Large intestine (tissue), 3 donors: ENCODE results near the gene SH3RF1. TPM values are rescaled to one million over a fixed set of nuclear protein-coding genes. Genes with fewer than 3 reads are reported as not detected.

Experiments
- DNase-seq, 2 donors: peaks; one replicate each; pipeline versions ENCODE4 v3.0.0 to v3.0.0-alpha.2; 2013
- H3K27ac ChIP-seq: one replicate; pipeline ENCODE4 v1.5.1; 2013; ENCODE audit warnings: low read length
- H3K27me3 ChIP-seq: 2 replicates; pipeline ENCODE4 v1.6.1; 2013; ENCODE audit warnings: low read length; ENCODE audit not compliant: control insufficient read depth, insufficient read depth
- H3K36me3 ChIP-seq: 2 replicates; pipeline ENCODE4 v1.6.1; 2013; ENCODE audit warnings: low read length; ENCODE audit not compliant: control insufficient read depth, insufficient read depth
- H3K4me1 ChIP-seq: one replicate; pipeline ENCODE4 v1.6.1; 2013; ENCODE audit warnings: low read length; ENCODE audit not compliant: control insufficient read depth, insufficient read depth
- H3K4me3 ChIP-seq: one replicate; pipeline ENCODE4 v1.5.1; 2013; ENCODE audit warnings: low read length
- H3K9me3 ChIP-seq: one replicate; pipeline ENCODE4 v1.6.1; 2013; ENCODE audit warnings: mild to moderate bottlenecking, low read depth, low read length, moderate library complexity; ENCODE audit not compliant: control insufficient read depth
- WGBS: methylation state at CpG from one replicate; pipeline ENCODE4 v1.1.5; 2013; ENCODE audit warnings: low lambda C conversion rate; ENCODE audit not compliant: insufficient coverage; 5-methylcytosine and 5-hydroxymethylcytosine counted together
- polyA plus RNA-seq: library from polyadenylated mRNA; unstranded; fragments of 120-200 nt; gene quantifications from one replicate; pipeline ENCODE4 v1.2.1, GENCODE V29; 2013

Gene SH3RF1
- polyA plus RNA-seq, 1 donor, result 30.1 TPM

DNA sequence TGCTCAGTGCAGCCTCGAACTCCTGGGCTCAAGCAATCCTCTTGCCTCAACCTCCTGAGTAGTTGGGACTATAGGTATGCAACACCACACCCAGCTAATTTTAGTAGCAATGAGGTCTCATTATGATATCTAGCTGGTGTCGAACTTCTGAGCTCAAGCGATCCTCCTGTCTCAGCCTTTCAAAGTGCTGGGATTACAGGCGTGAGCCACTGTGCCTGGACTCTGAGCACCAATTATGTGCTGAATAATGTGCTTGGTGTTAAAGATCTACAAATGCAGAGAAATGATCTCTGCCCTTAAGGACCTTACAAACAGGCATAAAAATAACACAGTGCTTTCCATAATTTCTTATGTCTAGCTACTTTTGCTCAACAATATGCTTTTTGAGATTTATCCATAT is 131.7 kb downstream of the SH3RF1 start:
- H3K27me3 ChIP-seq, result no peaks in the 10 kb centered on the region
- H3K27ac ChIP-seq, result no peak overlapping the region
- H3K4me1 ChIP-seq, result peaks cover 4% of the 10 kb centered on the region
- H3K36me3 ChIP-seq, result peaks cover 25% of the 10 kb centered on the region
- peak in 1 of 2 donors; percentile 57 for DNase-seq
- WGBS, result no CpG with 5 or more reads among the region's 4 CpGs
- H3K9me3 ChIP-seq, result no peaks in the 10 kb centered on the region
- H3K4me3 ChIP-seq, result no peak overlapping the region

DNA sequence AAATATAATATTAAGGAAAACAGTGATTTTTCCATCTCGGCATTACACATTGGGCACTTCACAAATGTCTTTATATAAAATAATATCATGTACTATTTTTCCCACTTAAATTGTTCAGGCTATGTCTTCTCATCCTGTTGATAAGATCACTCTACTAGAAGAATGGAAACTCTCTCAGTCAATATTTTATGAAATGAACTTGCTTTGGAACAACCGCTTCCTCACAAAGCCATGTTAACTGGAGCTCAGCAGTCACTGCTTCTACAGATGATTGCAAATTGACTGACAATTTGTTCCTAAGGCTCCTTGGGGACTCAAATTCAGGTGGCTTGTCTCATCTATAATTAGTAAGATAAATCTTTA is 133.2 kb downstream of the SH3RF1 start:
- DNase-seq, result no peak
- Histone ChIP-seq H3K36me3 (peaks cover 38% of the 10 kb centered on the region), H3K4me3 (no peak overlapping the region), H3K9me3 (no peaks in the 10 kb centered on the region), H3K27ac (no peak overlapping the region), H3K4me1 (peaks cover 4% of the 10 kb centered on the region), H3K27me3 (no peaks in the 10 kb centered on the region)
- WGBS, result no CpG with 5 or more reads among the region's 2 CpGs

DNA sequence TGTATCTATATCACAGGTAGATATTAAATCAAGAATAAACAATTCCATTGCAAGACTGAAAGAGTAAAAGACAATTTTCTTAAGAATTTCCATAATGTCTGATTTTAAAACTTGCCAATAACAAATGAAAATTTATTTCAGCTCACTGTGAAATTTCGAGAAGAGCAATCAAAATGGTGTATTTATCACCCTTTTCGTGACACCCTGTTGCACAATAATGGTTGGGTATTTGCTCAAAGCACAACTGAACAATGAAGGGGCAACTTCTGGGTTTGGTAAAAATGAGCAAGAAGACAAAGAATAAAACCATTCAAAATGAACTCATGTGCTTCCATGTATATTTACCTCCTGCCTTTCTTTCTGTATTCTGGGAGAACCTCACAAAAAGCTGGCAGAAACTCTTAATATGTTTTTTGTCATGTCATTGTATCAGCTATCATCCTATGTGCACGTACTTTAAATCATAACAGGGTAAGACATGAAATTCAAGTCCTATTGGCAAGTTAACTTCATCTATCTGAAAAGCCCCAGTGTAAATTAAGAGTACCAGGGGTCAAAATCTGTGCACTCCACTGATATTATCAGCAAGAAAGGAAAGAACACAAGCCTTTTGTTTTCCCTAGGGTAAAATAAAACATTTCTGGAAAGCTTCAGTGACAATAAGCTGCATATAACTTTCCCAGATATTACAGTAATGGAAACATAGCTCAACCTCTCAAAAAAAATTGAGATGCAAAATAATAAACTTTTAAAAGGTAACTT is 133.8 kb downstream of the SH3RF1 start:
- DNase-seq, result no peak
- WGBS, result 60% methylated on average over 3 of the region's 3 CpGs
- no peak overlapping the region for H3K27ac ChIP-seq

DNA sequence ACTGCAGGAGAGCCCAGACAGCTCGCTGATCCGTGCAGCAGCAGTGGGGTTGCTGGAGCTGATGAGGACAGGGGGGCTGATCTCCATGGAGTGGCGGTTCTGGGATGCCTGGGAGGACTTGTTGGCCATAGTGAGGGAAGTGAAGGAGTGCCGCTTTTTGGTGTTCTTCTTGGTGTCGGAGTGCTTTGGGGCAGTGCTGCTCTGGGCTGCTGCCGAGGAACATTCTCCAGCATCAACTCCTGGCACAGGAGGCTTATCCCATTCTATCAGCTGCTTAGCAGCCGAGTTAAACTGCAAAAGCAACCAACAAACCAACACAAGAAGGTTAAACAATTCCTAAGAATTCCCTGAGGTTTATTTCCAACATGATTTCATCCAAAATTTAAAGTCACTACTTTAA is 134.4 kb downstream of the SH3RF1 start:
- WGBS, result no CpG with 5 or more reads among the region's 7 CpGs
- Histone ChIP-seq H3K9me3 (no peaks in the 10 kb centered on the region), H3K27ac (no peak overlapping the region), H3K4me3 (no peak overlapping the region), H3K36me3 (peaks cover 50% of the 10 kb centered on the region), H3K27me3 (no peaks in the 10 kb centered on the region), H3K4me1 (peaks cover 4% of the 10 kb centered on the region)
- DNase-seq, result no peak

More for the DNA sequence above, 133.8 kb downstream of the SH3RF1 start:
- Histone ChIP-seq H3K36me3 (peaks cover 44% of the 10 kb centered on the region), H3K27me3 (no peaks in the 10 kb centered on the region), H3K4me1 (peaks cover 4% of the 10 kb centered on the region), H3K4me3 (no peak overlapping the region), H3K9me3 (no peaks in the 10 kb centered on the region)

DNA sequence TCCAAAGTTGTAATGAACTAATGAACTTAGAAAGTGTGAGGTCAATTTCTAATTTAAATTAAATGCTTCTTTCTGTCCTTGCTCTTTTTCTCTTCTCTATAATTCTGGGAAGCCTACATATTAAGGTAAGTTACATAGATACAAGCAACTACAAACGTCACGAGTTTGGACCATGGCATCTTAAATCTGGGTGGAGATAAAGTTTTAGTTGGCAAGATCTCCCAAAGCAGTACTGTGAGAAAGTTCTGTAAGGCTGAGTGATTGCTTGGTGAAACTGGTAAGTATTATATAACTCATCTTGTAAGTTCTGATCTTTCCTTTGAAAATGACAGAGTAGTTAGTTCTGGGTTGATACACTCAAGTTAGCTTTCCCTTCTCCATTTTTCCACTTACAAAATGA is 135.0 kb downstream of the SH3RF1 start:
- no peak overlapping the region for H3K27ac ChIP-seq
- H3K4me1 ChIP-seq, result peaks cover 4% of the 10 kb centered on the region
- no peaks in the 10 kb centered on the region for H3K9me3 ChIP-seq
- 100% methylated on average over 2 of the region's 2 CpGs for WGBS
- peaks cover 55% of the 10 kb centered on the region for H3K36me3 ChIP-seq
- DNase-seq, result no peak
- no peak overlapping the region for H3K4me3 ChIP-seq
- H3K27me3 ChIP-seq, result no peaks in the 10 kb centered on the region

DNA sequence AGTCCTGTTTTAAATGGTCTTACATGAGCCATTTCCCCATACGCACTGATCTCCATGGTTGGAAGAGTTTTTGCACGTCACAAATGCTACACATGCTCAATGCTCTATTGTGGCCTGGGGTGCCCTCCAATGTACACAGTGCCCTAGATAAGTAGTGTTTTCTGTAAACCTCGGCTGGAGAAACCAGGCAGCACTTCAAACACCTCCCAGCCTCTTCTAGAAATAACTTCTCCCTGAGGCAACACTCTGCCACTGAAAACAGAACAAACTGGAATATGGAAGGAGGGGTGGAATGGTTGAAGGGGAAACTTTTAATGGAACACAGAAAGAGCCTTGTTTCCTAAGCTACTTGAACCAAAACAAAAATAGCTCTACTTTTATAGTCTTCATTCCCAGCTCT is 136.8 kb downstream of the SH3RF1 start:
- Histone ChIP-seq H3K9me3 (no peaks in the 10 kb centered on the region), H3K36me3 (peaks cover 73% of the 10 kb centered on the region), H3K27me3 (no peaks in the 10 kb centered on the region), H3K4me3 (no peak overlapping the region), H3K27ac (no peak overlapping the region), H3K4me1 (peaks cover 4% of the 10 kb centered on the region)
- DNase-seq, result no peak
- no CpG with 5 or more reads among the region's 3 CpGs for WGBS

DNA sequence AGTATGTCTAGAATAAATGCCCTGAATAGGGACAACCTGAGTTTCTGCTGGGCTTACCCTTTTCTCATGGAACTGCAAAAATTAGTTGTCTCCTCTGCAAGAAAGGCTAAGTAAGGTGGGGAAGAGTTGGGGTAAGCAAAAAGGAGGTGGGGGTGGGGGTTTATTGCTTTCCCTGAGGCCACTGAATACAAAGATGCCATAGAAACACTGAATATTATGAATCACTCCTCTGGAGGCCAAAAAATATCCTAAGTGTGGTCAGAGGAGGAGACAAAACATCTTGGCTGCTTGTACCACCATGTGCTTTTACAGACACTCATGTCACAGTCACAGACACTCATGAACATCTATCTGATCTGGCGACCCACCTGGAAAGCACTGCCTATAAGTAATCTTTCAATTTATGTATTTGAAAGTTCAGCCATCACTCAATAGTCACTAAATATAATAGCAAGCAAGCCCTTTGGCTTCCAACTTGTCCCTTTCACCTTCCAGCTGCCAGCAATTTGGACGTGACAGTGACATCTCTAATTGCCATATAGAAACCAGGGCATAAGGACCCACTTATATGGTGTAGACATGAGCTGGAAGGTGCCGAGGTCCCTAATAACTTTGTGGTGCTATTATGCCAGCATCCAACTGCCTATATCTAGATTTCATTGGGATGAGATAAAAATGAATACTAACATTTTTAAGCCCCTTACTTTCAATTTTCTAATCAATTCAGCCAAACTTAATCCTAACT is 138.0 kb downstream of the SH3RF1 start:
- no peak overlapping the region for H3K27ac ChIP-seq
- H3K36me3 ChIP-seq, result peaks cover 78% of the 10 kb centered on the region
- no peak overlapping the region for H3K4me3 ChIP-seq
- H3K4me1 ChIP-seq, result peaks cover 4% of the 10 kb centered on the region
- no peaks in the 10 kb centered on the region for H3K9me3 ChIP-seq
- no peaks in the 10 kb centered on the region for H3K27me3 ChIP-seq
- WGBS, result no CpG with 5 or more reads among the region's 3 CpGs
- no peak for DNase-seq

DNA sequence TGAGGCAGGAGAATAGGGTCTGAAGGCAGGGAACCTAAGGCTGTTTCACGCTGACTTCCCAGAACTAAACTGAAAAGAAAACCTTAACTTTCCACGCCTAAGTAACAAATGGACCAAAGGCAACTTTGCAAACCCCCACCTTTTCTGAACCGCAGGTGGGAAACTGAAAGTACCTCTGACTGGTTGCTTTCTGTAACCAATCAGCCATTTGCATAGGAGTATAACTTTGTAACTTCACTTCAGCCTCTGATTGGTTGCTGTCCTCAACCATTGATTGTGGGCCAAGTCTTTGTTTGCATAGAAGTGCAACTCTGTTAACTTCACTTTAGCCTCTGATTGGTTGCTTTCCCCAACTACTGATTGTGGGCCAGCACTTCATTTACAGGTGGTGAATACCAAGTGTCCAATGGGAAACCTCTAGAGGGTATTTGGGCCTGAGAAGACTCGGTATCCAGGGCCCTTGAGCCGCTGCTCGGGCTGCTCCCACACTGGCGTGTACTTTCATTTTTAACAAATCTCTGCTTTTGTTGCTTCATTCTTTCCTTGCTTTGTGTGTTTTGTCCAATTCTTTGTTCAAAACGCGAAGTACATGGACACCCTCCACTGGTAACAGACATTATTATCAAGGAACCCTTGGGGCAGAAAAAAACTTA is 139.1 kb downstream of the SH3RF1 start:
- Histone ChIP-seq H3K27me3 (no peaks in the 10 kb centered on the region), H3K4me1 (no peaks in the 10 kb centered on the region), H3K36me3 (peaks cover 87% of the 10 kb centered on the region), H3K9me3 (no peaks in the 10 kb centered on the region), H3K4me3 (no peak overlapping the region), H3K27ac (no peak overlapping the region)
- WGBS, result 100% methylated on average over 3 of the region's 9 CpGs
- no peak for DNase-seq

DNA sequence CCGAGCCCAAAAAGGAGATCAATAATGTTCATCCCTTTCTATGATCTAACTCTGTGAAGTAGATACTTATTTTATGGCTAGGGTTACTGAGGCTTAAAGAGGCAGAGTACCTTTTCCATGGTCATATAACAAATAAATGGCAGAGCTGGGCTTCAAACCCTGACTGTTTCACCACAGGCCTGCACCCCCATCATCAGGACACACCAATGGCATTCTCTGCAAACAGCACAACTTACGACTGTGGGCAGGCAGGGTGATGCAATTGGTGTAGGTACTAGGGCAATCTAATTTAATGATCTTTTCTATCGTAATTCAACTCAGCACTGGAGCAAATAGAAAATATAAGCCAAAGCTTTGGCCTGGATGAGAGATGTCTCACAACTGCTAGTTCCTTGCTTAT is 141.9 kb downstream of the SH3RF1 start:
- Histone ChIP-seq H3K4me3 (no peak overlapping the region), H3K27me3 (no peaks in the 10 kb centered on the region), H3K4me1 (no peaks in the 10 kb centered on the region), H3K9me3 (no peaks in the 10 kb centered on the region), H3K36me3 (peaks cover 75% of the 10 kb centered on the region), H3K27ac (no peak overlapping the region)
- DNase-seq, result no peak
- 80% methylated on average over 1 of the region's 3 CpGs for WGBS

DNA sequence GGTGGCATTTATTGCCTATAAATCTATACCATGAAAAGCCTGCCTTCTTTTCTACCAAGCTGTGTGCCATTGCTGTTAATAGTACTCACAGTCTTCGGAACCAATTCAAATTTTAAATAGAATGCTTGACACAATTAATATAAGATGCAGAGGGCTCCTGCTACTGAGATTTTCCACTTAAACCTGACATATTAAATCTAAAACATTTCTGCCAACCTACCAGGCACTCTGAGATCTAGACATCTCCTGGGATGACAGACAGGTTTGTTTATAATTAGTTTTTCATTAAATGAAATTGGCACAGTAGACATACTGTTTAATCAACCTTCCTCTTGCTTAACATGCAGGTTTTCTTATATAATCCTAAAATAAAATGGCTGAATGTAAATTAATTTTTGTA is 143.4 kb downstream of the SH3RF1 start:
- H3K4me3 ChIP-seq, result no peak overlapping the region
- no peak overlapping the region for H3K27ac ChIP-seq
- WGBS, result no CpG with 5 or more reads among the region's 1 CpG
- H3K4me1 ChIP-seq, result no peaks in the 10 kb centered on the region
- no peak for DNase-seq
- no peaks in the 10 kb centered on the region for H3K27me3 ChIP-seq
- H3K9me3 ChIP-seq, result no peaks in the 10 kb centered on the region
- peaks cover 63% of the 10 kb centered on the region for H3K36me3 ChIP-seq
